Endothelial cell of hepatic sinusoid (primary cell): ENCODE results near the gene PTPRJ.

ENCODE experiments used
- in situ Hi-C: cut with HindIII; loops from 2 replicates; pipeline ENCODE4 v1.10.0; 2017; ENCODE audit warnings: low sequenced_read_pairs

The PTPRJ gene

GRCh38 chr11:48087422-48087821, 107.1 kb downstream of the PTPRJ start:
- in situ Hi-C loops: no loop called here

- in situ Hi-C loops: no loop called here
Measured at GRCh38 chr11:48087974-48088681, 107.8 kb downstream of the PTPRJ start.

- in situ Hi-C loops: no loop called here
Measured at GRCh38 chr11:48088682-48089050, 108.3 kb downstream of the PTPRJ start.

GRCh38 chr11:48090174-48090573, 109.8 kb downstream of the PTPRJ start:
- in situ Hi-C loops: no loop called here

- in situ Hi-C loops: no loop called here
Measured at GRCh38 chr11:48091426-48092102, 111.2 kb downstream of the PTPRJ start.

- in situ Hi-C loops: no loop called here
Measured at GRCh38 chr11:48093323-48093722, 113.0 kb downstream of the PTPRJ start.

GRCh38 chr11:48093795-48094642, 113.7 kb downstream of the PTPRJ start:
- in situ Hi-C loops: no loop called here

- in situ Hi-C loops: no loop called here
Measured at GRCh38 chr11:48094643-48095339, 114.4 kb downstream of the PTPRJ start.

- in situ Hi-C loops: no loop called here
Measured at GRCh38 chr11:48095779-48096470, 115.6 kb downstream of the PTPRJ start.

GRCh38 chr11:48096588-48097525, 116.5 kb downstream of the PTPRJ start:
- in situ Hi-C loops: no loop called here

GRCh38 chr11:48098024-48098423, 117.7 kb downstream of the PTPRJ start:
- in situ Hi-C loops: no loop called here

GRCh38 chr11:48099916-48100446, 119.6 kb downstream of the PTPRJ start:
- in situ Hi-C loops: no loop called here

GRCh38 chr11:48101044-48101733, 120.8 kb downstream of the PTPRJ start:
- in situ Hi-C loops: no loop called here

- in situ Hi-C loops: no loop called here
Measured at GRCh38 chr11:48101958-48102357, 121.6 kb downstream of the PTPRJ start.

- in situ Hi-C loops: no loop called here
Measured at GRCh38 chr11:48103621-48104567, 123.5 kb downstream of the PTPRJ start.

- in situ Hi-C loops: no loop called here
Measured at GRCh38 chr11:48104568-48104924, 124.2 kb downstream of the PTPRJ start.
